Measurements from ENCODE around the gene MOV10L1. TPM values are rescaled to one million over a fixed set of nuclear protein-coding genes. Genes with fewer than 3 reads are reported as not detected.

The MOV10L1 gene
- total RNA-seq, 2 experiments from 2014 or later: not detected

GRCh38 chr22:50184004-50184901 is 94.4 kb downstream of the MOV10L1 start:
- peaks cover 4% of the 10 kb centered on the region for H3K36me3 ChIP-seq (ENCODE audit: insufficient read depth, low read length)
- no peak for TF ChIP-seq CTCF (IDR thresholded peaks at IDR 0.05)
- H3K4me3 ChIP-seq (ENCODE audit: low read length): no peak overlapping the region
- intact Hi-C loops (cut with DNase I, micrococcal nuclease): loop anchor here in 1 of 2 experiments (2.0 kb wide), 1 partner anchor 19 kb away; no protein-coding TSS in a partner anchor
- Mint-ChIP-seq H3K27me3 (peaks cover 12% of the 10 kb centered on the region), H3K4me3 (peak overlapping the region; percentile 85), H3K27ac (peak overlapping the region; percentile 64), H3K9me3 (no peaks in the 10 kb centered on the region), H3K4me1 (ENCODE audit: low read depth) (peaks cover 16% of the 10 kb centered on the region), H3K36me3 (ENCODE audit: low read depth) (peaks cover 4% of the 10 kb centered on the region)
- no peaks in the 10 kb centered on the region for H3K9me3 ChIP-seq (ENCODE audit: control insufficient read depth in 1 of 2, insufficient read depth in 1 of 2, low read length in 2 of 2)
- H3K27ac ChIP-seq (ENCODE audit: low read depth in 1 of 2, low read length in 2 of 2): no peak overlapping the region
- H3K4me1 ChIP-seq (ENCODE audit: insufficient read depth, low read length): peaks cover 40% of the 10 kb centered on the region
- CTCF ChIA-PET: interaction anchor here (0.8 kb wide), 1 partner anchor 18 kb away, joined by 3 read pairs; no protein-coding TSS in a partner anchor
- peak in 1 of 14 experiments; percentile 37 for DNase-seq
- peaks cover 0 to 2% of the 10 kb centered on the region in 2 experiments for H3K27me3 ChIP-seq (ENCODE audit: control insufficient read depth in 1 of 2, insufficient read depth in 2 of 2, low read length in 2 of 2)
- POLR2A ChIA-PET: interaction anchor here (0.5 kb wide), 1 partner anchor 414 kb away, joined by 3 read pairs; no protein-coding TSS in a partner anchor
- no peak for ATAC-seq (ENCODE audit: poor library complexity)

DNA sequence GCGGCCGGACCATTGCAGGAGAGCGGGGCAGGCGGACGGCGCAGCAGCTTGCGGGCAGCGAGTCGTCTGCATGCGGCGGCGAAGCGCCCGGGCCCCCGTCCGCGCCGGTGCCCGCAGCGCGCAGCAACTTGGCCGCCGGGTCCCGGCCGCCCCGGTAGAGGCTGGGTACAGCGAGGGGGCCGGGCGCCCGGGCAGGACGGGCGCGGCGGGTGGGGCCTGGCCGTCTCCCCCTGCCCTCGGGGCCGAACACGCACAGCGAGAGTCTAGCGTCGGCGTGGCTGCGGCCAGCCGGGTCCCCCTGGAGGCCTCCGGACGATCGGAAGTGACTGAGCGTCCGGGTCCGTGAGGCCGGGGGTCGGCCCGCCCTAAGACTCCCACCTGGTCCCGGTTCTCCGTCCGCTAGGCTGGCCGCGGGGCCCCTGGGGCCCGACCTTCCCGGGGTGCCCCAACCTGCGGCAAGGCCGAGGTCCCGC is 95.1 kb downstream of the MOV10L1 start:
- ChIA-PET POLR2A (no interaction called here), CTCF (interaction anchor here (0.8 kb wide), 1 partner anchor 17 kb away, joined by 3 read pairs; no protein-coding TSS in a partner anchor)
- H3K4me1 Mint-ChIP-seq (ENCODE audit: low read depth): peaks cover 23% of the 10 kb centered on the region
- peak overlapping the region; percentile 47 for H3K27ac Mint-ChIP-seq
- H3K27me3 Mint-ChIP-seq: peaks cover 7% of the 10 kb centered on the region
- peaks cover 4% of the 10 kb centered on the region for H3K36me3 Mint-ChIP-seq (ENCODE audit: low read depth)
- no peak for TF ChIP-seq CTCF (IDR thresholded peaks at IDR 0.05)
- no peaks in the 10 kb centered on the region for H3K9me3 ChIP-seq (ENCODE audit: control insufficient read depth in 1 of 2, insufficient read depth in 1 of 2, low read length in 2 of 2)
- H3K27ac ChIP-seq (ENCODE audit: low read depth in 1 of 2, low read length in 2 of 2): no peak overlapping the region
- ATAC-seq (ENCODE audit: poor library complexity) (no peak), DNase-seq (no peak)
- no peaks in the 10 kb centered on the region for H3K9me3 Mint-ChIP-seq
- H3K27me3 ChIP-seq (ENCODE audit: control insufficient read depth in 1 of 2, insufficient read depth in 2 of 2, low read length in 2 of 2): peaks cover 0 to 2% of the 10 kb centered on the region in 2 experiments
- intact Hi-C loops (cut with DNase I, micrococcal nuclease): loop anchor here in 1 of 2 experiments (2.0 to 5.0 kb wide), 3 partner anchors 18 to 268 kb away; partner anchors contain the start of genes ALG12 and CRELD2
- peak overlapping the region; percentile 89 for H3K4me3 Mint-ChIP-seq
- H3K4me1 ChIP-seq (ENCODE audit: insufficient read depth, low read length): peaks cover 47% of the 10 kb centered on the region
- H3K36me3 ChIP-seq (ENCODE audit: insufficient read depth, low read length): peaks cover 4% of the 10 kb centered on the region
- H3K4me3 ChIP-seq (ENCODE audit: low read length): peak overlapping the region; percentile 60

- TF ChIP-seq CTCF (IDR thresholded peaks at IDR 0.05): no peak
- intact Hi-C loops (cut with DNase I, micrococcal nuclease): loop anchor here in 1 of 2 experiments (2.0 to 5.0 kb wide), 3 partner anchors 17 to 268 kb away; partner anchors contain the start of genes ALG12 and CRELD2
- peaks cover 53% of the 10 kb centered on the region for H3K4me1 ChIP-seq (ENCODE audit: insufficient read depth, low read length)
Observed at GRCh38 chr22:50185375-50186087, 95.7 kb downstream of the MOV10L1 start, which contains the start of gene TRABD. TRABD (plus strand) TSS chr22:50185913; CDS start chr22:50193061, 7,148 bp downstream.

More at GRCh38 chr22:50185375-50186087, 95.7 kb downstream of the MOV10L1 start, which contains the start of gene TRABD:
- Histone ChIP-seq H3K9me3 (ENCODE audit: control insufficient read depth in 1 of 2, insufficient read depth in 1 of 2, low read length in 2 of 2) (no peaks in the 10 kb centered on the region), H3K27me3 (ENCODE audit: control insufficient read depth in 1 of 2, insufficient read depth in 2 of 2, low read length in 2 of 2) (peaks cover 0 to 2% of the 10 kb centered on the region in 2 experiments), H3K27ac (ENCODE audit: low read depth in 1 of 2, low read length in 2 of 2) (peak within 1 kb of the TSS; percentile 56 to 60), H3K36me3 (ENCODE audit: insufficient read depth, low read length) (peaks cover 4% of the 10 kb centered on the region), H3K4me3 (ENCODE audit: low read length) (peak within 1 kb of the TSS; percentile 62)
- DNase-seq: peak; percentile 77 to 96 (median 88)
- ChIA-PET POLR2A (no interaction called here), CTCF (no interaction called here)
- Mint-ChIP-seq H3K9me3 (no peaks in the 10 kb centered on the region), H3K4me1 (ENCODE audit: low read depth) (peaks cover 25% of the 10 kb centered on the region), H3K27me3 (peaks cover 4% of the 10 kb centered on the region), H3K27ac (peak within 1 kb of the TSS; percentile 96), H3K4me3 (peak within 1 kb of the TSS; percentile 95), H3K36me3 (ENCODE audit: low read depth) (peaks cover 7% of the 10 kb centered on the region)
- ATAC-seq (ENCODE audit: poor library complexity): peak; percentile 67
